Aorta (tissue), 5 donors: ENCODE data around the gene NSRP1. TPM values are rescaled to one million over a fixed set of nuclear protein-coding genes. Genes with fewer than 3 reads are reported as not detected.
"Not testable (repeated sequence)": the region's sequence is repeated elsewhere in the genome, so short reads cannot be mapped to it uniquely, and the experiment has no call there.

ENCODE experiments used
- ATAC-seq: fragments of 200-7000 bp; cut with Tn5 transposase; one replicate; pipeline ENCODE4 v1.9.1; 2022; ENCODE audit warnings: moderate library complexity; ENCODE audit not compliant: low FRiP score
- DNase-seq, 2 donors: peaks; one replicate each; pipeline ENCODE4 v3.0.0-alpha.2; 2020
- H3K27ac ChIP-seq, 2 donors: one replicate each; pipeline ENCODE4 v1.5.1; 2013; ENCODE audit warnings: low read length in 2 of 2, mild to moderate bottlenecking in 2 of 2, moderate library complexity in 2 of 2, control low read depth in 1 of 2, inconsistent platforms in 1 of 2, low read depth in 1 of 2
- H3K27me3 ChIP-seq, 2 donors: one replicate each; pipeline ENCODE4 v1.6.1; 2013; ENCODE audit warnings: control low read depth in 1 of 2, low read length in 1 of 2, mild to moderate bottlenecking in 1 of 2, moderate library complexity in 1 of 2; ENCODE audit not compliant: insufficient read depth in 2 of 2, control insufficient read depth in 1 of 2
- H3K36me3 ChIP-seq, 2 donors: one replicate each; pipeline ENCODE4 v1.6.1; 2013; ENCODE audit warnings: control low read depth in 1 of 2, low read length in 1 of 2, mild to moderate bottlenecking in 1 of 2; ENCODE audit not compliant: insufficient read depth in 2 of 2, control insufficient read depth in 1 of 2
- H3K4me1 ChIP-seq, 2 donors: one replicate each; pipeline ENCODE4 v1.6.1; 2013; ENCODE audit warnings: low read length in 2 of 2, control low read depth in 1 of 2, mild to moderate bottlenecking in 1 of 2, moderate library complexity in 1 of 2; ENCODE audit not compliant: insufficient read depth in 2 of 2, control insufficient read depth in 1 of 2
- H3K4me3 ChIP-seq, 2 donors: one replicate each; pipeline ENCODE4 v1.5.1; 2013; ENCODE audit warnings: low read length in 2 of 2, control low read depth in 1 of 2, mild to moderate bottlenecking in 1 of 2
- H3K9me3 ChIP-seq: one replicate; pipeline ENCODE4 v1.6.1; 2013; ENCODE audit warnings: mild to moderate bottlenecking, low read length; ENCODE audit not compliant: control insufficient read depth
- WGBS, 2 donors: extraction: QIAGEN DNeasy Blood & Tissue Kit; methylation state at CpG; one replicate each; pipeline ENCODE4 v1.1.7; 2013; 5-methylcytosine and 5-hydroxymethylcytosine counted together
- intact Hi-C, 2 donors: fragments of 100-400 bp; cut with DNase I; formaldehyde crosslinking; loops; one replicate each; pipeline versions ENCODE4 v1.14.2 to v1.15.0; 2022
- polyA plus RNA-seq, 2 donors: library from polyadenylated mRNA; stranded (reverse); fragments of 200-250 nt; gene quantifications; one replicate each; pipeline ENCODE4 v1.2.3, GENCODE V29; 2013
- total RNA-seq, 2 donors: library from RNA; stranded (reverse); fragmentation: NEBNext Ultra II Directional; extraction: Animal tissue kit (Norgen Biotek cat#: 25700); gene quantifications; one replicate each; pipeline ENCODE4 v1.2.1, GENCODE V29; 2021
- donor health status: healthy with polysubstance abuse.
- donor health status: Bipolar disorder and iron deficiency.
- donor health status: DM: no; HTN: no; CAD: no.
- donor health status: DM: no; HTN: no; CAD: no.
- donor health status: DM: yes; HTN: yes; CAD: no.

The NSRP1 gene
- total and polyA plus RNA-seq, 4 donors, result 39.5 to 91.9 (median 60.0) TPM

- H3K36me3 ChIP-seq, result no peaks in the 10 kb centered on the region
- no peak overlapping the region for H3K27ac ChIP-seq
- no peaks in the 10 kb centered on the region for H3K27me3 ChIP-seq
- no peak for DNase-seq
- H3K4me3 ChIP-seq, result no peak overlapping the region
- intact Hi-C loops, result no loop called here
- ATAC-seq, result no peak
- no peaks in the 10 kb centered on the region for H3K9me3 ChIP-seq
- no peaks in the 10 kb centered on the region for H3K4me1 ChIP-seq
Measured at GRCh38 chr17:30134551-30134950, 17.9 kb downstream of the NSRP1 start.

GRCh38 chr17:30137158-30137557 lies 20.5 kb downstream of the NSRP1 start:
- ATAC-seq (no peak), DNase-seq (no peak)
- Histone ChIP-seq H3K9me3 (no peaks in the 10 kb centered on the region), H3K27me3 (no peaks in the 10 kb centered on the region), H3K4me1 (no peaks in the 10 kb centered on the region), H3K4me3 (no peak overlapping the region), H3K36me3 (no peaks in the 10 kb centered on the region), H3K27ac (no peak overlapping the region)
- intact Hi-C loops, result no loop called here
- 82 to 87% methylated on average over 3 of the region's 3 CpGs for WGBS, 2 donors

GRCh38 chr17:30147860-30148259 lies 31.2 kb downstream of the NSRP1 start:
- H3K27ac ChIP-seq, DNase-seq, ATAC-seq, H3K9me3 ChIP-seq, intact Hi-C loops, H3K4me3 ChIP-seq, H3K27me3 ChIP-seq, H3K36me3 ChIP-seq, H3K4me1 ChIP-seq: not testable (repeated sequence)
- 96 to 97% methylated on average over 6 of the region's 6 CpGs for WGBS, 2 donors

- H3K4me3 ChIP-seq, result no peak overlapping the region
- H3K27me3 ChIP-seq, result no peaks in the 10 kb centered on the region
- intact Hi-C loops, result no loop called here
- H3K36me3 ChIP-seq, result no peaks in the 10 kb centered on the region
- DNase-seq (no peak), ATAC-seq (no peak)
- no peaks in the 10 kb centered on the region for H3K9me3 ChIP-seq
- no peaks in the 10 kb centered on the region for H3K4me1 ChIP-seq
- H3K27ac ChIP-seq, result no peak overlapping the region
- WGBS, 2 donors, result 87 to 93% methylated on average over 1 of the region's 1 CpG
Measured at GRCh38 chr17:30148376-30148775, 31.8 kb downstream of the NSRP1 start.

GRCh38 chr17:30151471-30151870 lies 34.9 kb downstream of the NSRP1 start:
- Histone ChIP-seq H3K36me3 (no peaks in the 10 kb centered on the region), H3K27ac (no peak overlapping the region), H3K4me3 (no peak overlapping the region), H3K27me3 (no peaks in the 10 kb centered on the region), H3K4me1 (no peaks in the 10 kb centered on the region), H3K9me3 (no peaks in the 10 kb centered on the region)
- no peak for ATAC-seq
- intact Hi-C loops, result no loop called here
- WGBS, 2 donors, result 94 to 98% methylated on average over 4 of the region's 4 CpGs
- no peak for DNase-seq

- H3K9me3 ChIP-seq, result no peaks in the 10 kb centered on the region
- H3K36me3 ChIP-seq, result no peaks in the 10 kb centered on the region
- H3K4me3 ChIP-seq, result no peak overlapping the region
- DNase-seq (no peak), ATAC-seq (no peak)
- no peaks in the 10 kb centered on the region for H3K27me3 ChIP-seq
- no peaks in the 10 kb centered on the region for H3K4me1 ChIP-seq
- no peak overlapping the region for H3K27ac ChIP-seq
- intact Hi-C loops, result no loop called here
Measured at GRCh38 chr17:30153463-30153862, 36.8 kb downstream of the NSRP1 start.

- DNase-seq (no peak), ATAC-seq (no peak)
- Histone ChIP-seq H3K4me3 (no peak overlapping the region), H3K9me3 (no peaks in the 10 kb centered on the region), H3K36me3 (no peaks in the 10 kb centered on the region), H3K27me3 (no peaks in the 10 kb centered on the region), H3K27ac (no peak overlapping the region), H3K4me1 (no peaks in the 10 kb centered on the region)
- WGBS, 2 donors, result 94% methylated on average over 2 of the region's 2 CpGs
- intact Hi-C loops, result no loop called here
Measured at GRCh38 chr17:30155389-30155788, 38.8 kb downstream of the NSRP1 start.

- Histone ChIP-seq H3K9me3 (no peaks in the 10 kb centered on the region), H3K36me3 (no peaks in the 10 kb centered on the region), H3K27me3 (no peaks in the 10 kb centered on the region), H3K27ac (no peak overlapping the region), H3K4me1 (no peaks in the 10 kb centered on the region), H3K4me3 (no peak overlapping the region)
- ATAC-seq (no peak), DNase-seq (no peak)
- 97 to 99% methylated on average over 3 of the region's 3 CpGs for WGBS, 2 donors
- intact Hi-C loops, result no loop called here
Measured at GRCh38 chr17:30158896-30159625, 42.4 kb downstream of the NSRP1 start.

- intact Hi-C loops, result no loop called here
- H3K4me1 ChIP-seq, result no peaks in the 10 kb centered on the region
- DNase-seq, result no peak
- H3K9me3 ChIP-seq, result no peaks in the 10 kb centered on the region
- H3K4me3 ChIP-seq, result no peak overlapping the region
- H3K27me3 ChIP-seq, result no peaks in the 10 kb centered on the region
- WGBS, 2 donors, result 94 to 96% methylated on average over 3 of the region's 3 CpGs
- H3K27ac ChIP-seq, result no peak overlapping the region
- no peaks in the 10 kb centered on the region for H3K36me3 ChIP-seq
- no peak for ATAC-seq
Measured at GRCh38 chr17:30160419-30161172, 44.0 kb downstream of the NSRP1 start.
